BJ (cell line): ENCODE results near the gene SEC14L5. TPM values are rescaled to one million over a fixed set of nuclear protein-coding genes. Genes with fewer than 3 reads are reported as not detected.

ENCODE experiments used
- CTCF ChIA-PET: fragments of 350-600 bp; formaldehyde crosslinking; extraction: SDS; loops from one replicate; lab custom pipeline; 2021; ENCODE audit warnings: antibody characterized with exemption, inconsistent platforms; lab: Yijun Ruan, JAX
- POLR2A ChIA-PET: fragments of 300-600 bp; sonication (Branson Sonifier 250); formaldehyde crosslinking; extraction: SDS; loops from one replicate; lab custom pipeline; 2021; ENCODE audit warnings: antibody characterized with exemption; lab: Charles Lee
- DNase-seq: peaks from one replicate; pipeline ENCODE4 v3.0.0-alpha.2; 2011; ENCODE audit warnings: low read depth
- H3K27me3 ChIP-seq: 2 replicates; pipeline ENCODE4 v1.6.0; 2011; ENCODE audit warnings: low read length; ENCODE audit not compliant: control insufficient read depth, insufficient read depth
- H3K36me3 ChIP-seq: 2 replicates; pipeline ENCODE4 v1.5.1; 2011; ENCODE audit warnings: low read length; ENCODE audit not compliant: control insufficient read depth, insufficient read depth
- H3K4me3 ChIP-seq: 2 replicates; pipeline ENCODE4 v1.5.1; 2011; ENCODE audit warnings: low read depth, mild to moderate bottlenecking, control low read depth, low read length
- polyA plus RNA-seq: library from polyadenylated mRNA; depleted of rRNA; stranded (reverse); fragments of >200 nt; gene quantifications from 2 replicates; pipeline ENCODE4 v1.2.3, GENCODE V29; 2011
- TF ChIP-seq, protein P1 (sequence below): IDR thresholded peaks from 2 replicates; pipeline ENCODE4 v1.5.1; 2011; ENCODE audit warnings: low read depth, mild to moderate bottlenecking, control low read depth, inconsistent platforms, low read length, moderate library complexity; ENCODE audit not compliant: insufficient read depth

SEC14L5 gene
- polyA plus RNA-seq, 1 experiment = not detected

DNA sequence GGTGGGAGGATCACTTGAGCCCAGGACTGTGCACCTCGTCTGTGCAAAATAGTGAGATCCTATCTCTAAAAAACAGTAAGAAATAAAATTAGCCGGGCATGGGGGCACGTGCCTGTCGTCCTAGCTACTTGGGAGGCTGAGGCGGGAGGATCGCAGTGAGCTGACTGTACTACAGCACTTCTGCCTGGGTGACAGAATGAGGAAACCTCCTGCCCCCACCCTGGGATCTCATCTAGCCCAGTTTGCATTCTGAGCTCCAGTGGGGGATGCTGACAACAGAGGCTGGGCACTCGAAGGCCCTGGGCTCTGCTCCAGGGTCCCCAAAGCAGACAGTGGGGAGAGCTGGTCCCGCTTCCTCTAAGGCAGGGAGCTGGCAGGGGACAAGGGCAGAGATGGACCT is 68.5 kb downstream of the SEC14L5 start:
- ChIA-PET CTCF (interaction anchor here (0.6 kb wide), 1 partner anchor 48 kb away, joined by 5 read pairs; no protein-coding TSS in a partner anchor), POLR2A (no interaction called here)
- no peak for DNase-seq
- H3K27me3 ChIP-seq = no peaks in the 10 kb centered on the region
- TF ChIP-seq, protein P1, sequence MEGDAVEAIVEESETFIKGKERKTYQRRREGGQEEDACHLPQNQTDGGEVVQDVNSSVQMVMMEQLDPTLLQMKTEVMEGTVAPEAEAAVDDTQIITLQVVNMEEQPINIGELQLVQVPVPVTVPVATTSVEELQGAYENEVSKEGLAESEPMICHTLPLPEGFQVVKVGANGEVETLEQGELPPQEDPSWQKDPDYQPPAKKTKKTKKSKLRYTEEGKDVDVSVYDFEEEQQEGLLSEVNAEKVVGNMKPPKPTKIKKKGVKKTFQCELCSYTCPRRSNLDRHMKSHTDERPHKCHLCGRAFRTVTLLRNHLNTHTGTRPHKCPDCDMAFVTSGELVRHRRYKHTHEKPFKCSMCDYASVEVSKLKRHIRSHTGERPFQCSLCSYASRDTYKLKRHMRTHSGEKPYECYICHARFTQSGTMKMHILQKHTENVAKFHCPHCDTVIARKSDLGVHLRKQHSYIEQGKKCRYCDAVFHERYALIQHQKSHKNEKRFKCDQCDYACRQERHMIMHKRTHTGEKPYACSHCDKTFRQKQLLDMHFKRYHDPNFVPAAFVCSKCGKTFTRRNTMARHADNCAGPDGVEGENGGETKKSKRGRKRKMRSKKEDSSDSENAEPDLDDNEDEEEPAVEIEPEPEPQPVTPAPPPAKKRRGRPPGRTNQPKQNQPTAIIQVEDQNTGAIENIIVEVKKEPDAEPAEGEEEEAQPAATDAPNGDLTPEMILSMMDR = no peak
- H3K36me3 ChIP-seq = peaks cover 3% of the 10 kb centered on the region
- no peak overlapping the region for H3K4me3 ChIP-seq

- CTCF ChIA-PET = interaction anchor here (0.6 kb wide), 1 partner anchor 48 kb away, joined by 5 read pairs; no protein-coding TSS in a partner anchor
These were observed 69.0 kb downstream of the SEC14L5 start for GRCh38 chr16:5027086-5027485.

GRCh38 chr16:5027575-5028235 is 69.6 kb downstream of the SEC14L5 start:
- ChIA-PET CTCF (no interaction called here), POLR2A (no interaction called here)
- Histone ChIP-seq H3K36me3 (peaks cover 3% of the 10 kb centered on the region), H3K4me3 (no peak overlapping the region), H3K27me3 (no peaks in the 10 kb centered on the region)
- TF ChIP-seq, protein P1 = no peak
- no peak for DNase-seq

More at GRCh38 chr16:5027086-5027485, 69.0 kb downstream of the SEC14L5 start:
- no peak for DNase-seq
- Histone ChIP-seq H3K36me3 (peaks cover 3% of the 10 kb centered on the region), H3K27me3 (no peaks in the 10 kb centered on the region), H3K4me3 (no peak overlapping the region)
- TF ChIP-seq, protein P1 = no peak
- POLR2A ChIA-PET = no interaction called here

GRCh38 chr16:5028950-5029475 is 70.9 kb downstream of the SEC14L5 start:
- POLR2A ChIA-PET = no interaction called here
- CTCF ChIA-PET = no interaction called here
- Histone ChIP-seq H3K36me3 (peaks cover 3% of the 10 kb centered on the region), H3K4me3 (no peak overlapping the region), H3K27me3 (no peaks in the 10 kb centered on the region)
- DNase-seq = no peak
- TF ChIP-seq, protein P1 = no peak

DNA sequence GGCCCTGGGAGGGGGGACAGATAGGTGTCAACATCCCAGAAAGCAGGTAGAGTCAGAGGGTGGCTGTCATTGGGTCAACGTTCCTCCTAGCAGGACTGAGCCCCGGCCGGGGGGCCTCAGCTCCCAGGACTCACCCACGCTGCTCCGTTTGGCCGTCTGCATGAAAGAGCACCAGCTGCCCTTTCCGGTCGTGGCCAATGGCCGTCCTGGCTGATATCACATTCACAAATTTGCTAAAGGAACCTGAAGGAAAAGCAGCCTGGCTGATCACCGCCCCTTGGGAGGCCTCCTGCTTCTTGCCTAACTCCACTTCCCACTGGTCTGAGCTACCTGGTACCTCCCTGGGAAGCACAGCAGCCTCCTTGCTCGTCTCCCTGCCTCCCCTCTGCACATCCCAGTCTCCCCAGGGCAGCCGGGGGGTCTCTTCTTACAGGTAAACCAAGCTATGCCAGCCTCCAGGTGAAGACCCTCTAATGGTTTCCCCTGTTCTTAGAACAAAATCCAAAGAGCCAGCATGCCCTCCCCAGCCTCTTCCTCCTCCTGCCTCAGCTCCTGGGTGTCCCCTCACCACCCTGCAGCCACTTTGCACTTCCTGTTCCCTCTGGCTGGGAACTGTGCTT is 72.2 kb downstream of the SEC14L5 start:
- ChIA-PET POLR2A (no interaction called here), CTCF (interaction anchor here (0.6 kb wide), 1 partner anchor 267 kb away, joined by 4 read pairs; no protein-coding TSS in a partner anchor)
- no peaks in the 10 kb centered on the region for H3K27me3 ChIP-seq
- no peak for DNase-seq
- H3K4me3 ChIP-seq = no peak overlapping the region
- TF ChIP-seq, protein P1 = no peak
- H3K36me3 ChIP-seq = peaks cover 2% of the 10 kb centered on the region
